Suprapubic skin (tissue), 4 donors: ENCODE results near the gene TBC1D1. TPM values are rescaled to one million over a fixed set of nuclear protein-coding genes. Genes with fewer than 3 reads are reported as not detected.

ENCODE experiments used
- DNase-seq, 2 donors: peaks; one replicate each; pipeline ENCODE4 v3.0.0-alpha.2; 2019; ENCODE audit warnings: low spot score in 2 of 2
- H3K27ac ChIP-seq: fragments of 200-600 bp; sonication (generic); one replicate; pipeline ENCODE4 v1.5.1; 2019
- H3K27me3 ChIP-seq: fragments of 200-600 bp; sonication (generic); one replicate; pipeline ENCODE4 v1.5.1; 2019
- H3K36me3 ChIP-seq: fragments of 200-600 bp; sonication (generic); one replicate; pipeline ENCODE4 v1.5.1; 2019
- H3K4me1 ChIP-seq: fragments of 200-600 bp; sonication (generic); one replicate; pipeline ENCODE4 v1.5.1; 2019
- H3K4me3 ChIP-seq: fragments of 200-600 bp; sonication (generic); one replicate; pipeline ENCODE4 v1.5.1; 2019; ENCODE audit warnings: mild to moderate bottlenecking
- H3K9me3 ChIP-seq: fragments of 200-600 bp; sonication (generic); one replicate; pipeline ENCODE4 v1.5.1; 2019
- CTCF ChIP-seq, 2 donors: fragments of 200-600 bp in 1 of 2; fragments of 450-650 bp in 1 of 2; sonication (generic) in 1 of 2; IDR thresholded peaks; one replicate each; pipeline ENCODE4 v1.5.1; 2016 to 2019; ENCODE audit warnings: antibody characterized with exemption in 2 of 2, mild to moderate bottlenecking in 1 of 2, moderate library complexity in 1 of 2
- EP300 ChIP-seq: sonication (generic); formaldehyde crosslinking; IDR thresholded peaks from one replicate; pipeline ENCODE4 v1.6.1; 2017; ENCODE audit warnings: antibody characterized with exemption
- POLR2A ChIP-seq, 2 donors: fragments of 450-650 bp; IDR thresholded peaks; one replicate each; pipeline ENCODE4 v1.6.1; 2017; ENCODE audit warnings: antibody characterized with exemption in 2 of 2, mild to moderate bottlenecking in 2 of 2, moderate library complexity in 2 of 2
- POLR2AphosphoS5 ChIP-seq, 3 donors: sonication (generic); formaldehyde crosslinking; IDR thresholded peaks; one replicate each; pipeline ENCODE4 v1.6.1; 2017; ENCODE audit warnings: antibody characterized with exemption in 3 of 3
- WGBS: methylation state at CpG from one replicate; pipeline ENCODE4 v1.1.5; 2018; 5-methylcytosine and 5-hydroxymethylcytosine counted together
- total RNA-seq, 4 donors: library from RNA; depleted of rRNA; stranded (reverse); fragments of >200 nt; gene quantifications; one replicate each; pipeline ENCODE4 v1.1.0, GENCODE V29; 2016

The TBC1D1 gene
- total RNA-seq, 4 donors from 2014 or later, result 16.3 to 32.0 (median 22.2) TPM

- no peaks in the 10 kb centered on the region for H3K9me3 ChIP-seq
- 31% methylated on average over 1 of the region's 1 CpG for WGBS
- H3K27me3 ChIP-seq, result no peaks in the 10 kb centered on the region
- H3K27ac ChIP-seq, result no peak overlapping the region
- H3K4me3 ChIP-seq, result no peak overlapping the region
- DNase-seq, result no peak
- H3K4me1 ChIP-seq, result no peaks in the 10 kb centered on the region
- H3K36me3 ChIP-seq, result no peaks in the 10 kb centered on the region
- TF ChIP-seq EP300 (no peak), CTCF (IDR thresholded peaks at IDR 0.05) (no peak)
Observed at GRCh38 chr4:38091636-38092035, 200.8 kb downstream of the TBC1D1 start.

- no peak overlapping the region for H3K27ac ChIP-seq
- no peaks in the 10 kb centered on the region for H3K9me3 ChIP-seq
- 79% methylated on average over 3 of the region's 3 CpGs for WGBS
- no peak for DNase-seq
- H3K36me3 ChIP-seq, result no peaks in the 10 kb centered on the region
- no peak overlapping the region for H3K4me3 ChIP-seq
- no peaks in the 10 kb centered on the region for H3K4me1 ChIP-seq
- no peaks in the 10 kb centered on the region for H3K27me3 ChIP-seq
- TF ChIP-seq POLR2A (IDR thresholded peaks at IDR 0.05), result no peak
- no peak for TF ChIP-seq CTCF (IDR thresholded peaks at IDR 0.05)
- no peak for TF ChIP-seq EP300
- no peak for TF ChIP-seq POLR2AphosphoS5 (IDR thresholded peaks at IDR 0.05)
Observed at GRCh38 chr4:38092701-38093100, 201.8 kb downstream of the TBC1D1 start.

- DNase-seq, result no peak
- no peak overlapping the region for H3K4me3 ChIP-seq
- H3K27me3 ChIP-seq, result no peaks in the 10 kb centered on the region
- H3K4me1 ChIP-seq, result no peaks in the 10 kb centered on the region
- H3K27ac ChIP-seq, result no peak overlapping the region
- H3K36me3 ChIP-seq, result no peaks in the 10 kb centered on the region
- TF ChIP-seq CTCF (IDR thresholded peaks at IDR 0.05) (no peak), EP300 (no peak), POLR2A (IDR thresholded peaks at IDR 0.05) (no peak), POLR2AphosphoS5 (IDR thresholded peaks at IDR 0.05) (no peak)
- 60% methylated on average over 7 of the region's 7 CpGs for WGBS
- no peaks in the 10 kb centered on the region for H3K9me3 ChIP-seq
Observed at GRCh38 chr4:38094419-38094818, 203.5 kb downstream of the TBC1D1 start.

GRCh38 chr4:38095691-38096090 lies 204.8 kb downstream of the TBC1D1 start:
- H3K36me3 ChIP-seq, result no peaks in the 10 kb centered on the region
- H3K27ac ChIP-seq, result no peak overlapping the region
- no peak overlapping the region for H3K4me3 ChIP-seq
- TF ChIP-seq POLR2A (IDR thresholded peaks at IDR 0.05), result no peak
- TF ChIP-seq POLR2AphosphoS5 (IDR thresholded peaks at IDR 0.05), result no peak
- TF ChIP-seq EP300, result no peak
- no peak for TF ChIP-seq CTCF (IDR thresholded peaks at IDR 0.05)
- no peaks in the 10 kb centered on the region for H3K9me3 ChIP-seq
- DNase-seq, result no peak
- peaks cover 13% of the 10 kb centered on the region for H3K4me1 ChIP-seq
- no peaks in the 10 kb centered on the region for H3K27me3 ChIP-seq
- 95% methylated on average over 8 of the region's 8 CpGs for WGBS

GRCh38 chr4:38097818-38098217 lies 206.9 kb downstream of the TBC1D1 start:
- Histone ChIP-seq H3K27ac (no peak overlapping the region), H3K36me3 (no peaks in the 10 kb centered on the region), H3K9me3 (no peaks in the 10 kb centered on the region), H3K4me1 (peaks cover 26% of the 10 kb centered on the region), H3K4me3 (no peak overlapping the region), H3K27me3 (no peaks in the 10 kb centered on the region)
- TF ChIP-seq POLR2A (IDR thresholded peaks at IDR 0.05), result no peak
- no peak for TF ChIP-seq POLR2AphosphoS5 (IDR thresholded peaks at IDR 0.05)
- TF ChIP-seq EP300, result no peak
- no peak for TF ChIP-seq CTCF (IDR thresholded peaks at IDR 0.05)
- 95% methylated on average over 4 of the region's 4 CpGs for WGBS
- no peak for DNase-seq
